Measurements from ENCODE around the gene RNFT2. TPM values are rescaled to one million over a fixed set of nuclear protein-coding genes. Genes with fewer than 3 reads are reported as not detected.

Gene RNFT2
- total RNA-seq, 1 donor from 2014 or later = 6.4 TPM

DNA sequence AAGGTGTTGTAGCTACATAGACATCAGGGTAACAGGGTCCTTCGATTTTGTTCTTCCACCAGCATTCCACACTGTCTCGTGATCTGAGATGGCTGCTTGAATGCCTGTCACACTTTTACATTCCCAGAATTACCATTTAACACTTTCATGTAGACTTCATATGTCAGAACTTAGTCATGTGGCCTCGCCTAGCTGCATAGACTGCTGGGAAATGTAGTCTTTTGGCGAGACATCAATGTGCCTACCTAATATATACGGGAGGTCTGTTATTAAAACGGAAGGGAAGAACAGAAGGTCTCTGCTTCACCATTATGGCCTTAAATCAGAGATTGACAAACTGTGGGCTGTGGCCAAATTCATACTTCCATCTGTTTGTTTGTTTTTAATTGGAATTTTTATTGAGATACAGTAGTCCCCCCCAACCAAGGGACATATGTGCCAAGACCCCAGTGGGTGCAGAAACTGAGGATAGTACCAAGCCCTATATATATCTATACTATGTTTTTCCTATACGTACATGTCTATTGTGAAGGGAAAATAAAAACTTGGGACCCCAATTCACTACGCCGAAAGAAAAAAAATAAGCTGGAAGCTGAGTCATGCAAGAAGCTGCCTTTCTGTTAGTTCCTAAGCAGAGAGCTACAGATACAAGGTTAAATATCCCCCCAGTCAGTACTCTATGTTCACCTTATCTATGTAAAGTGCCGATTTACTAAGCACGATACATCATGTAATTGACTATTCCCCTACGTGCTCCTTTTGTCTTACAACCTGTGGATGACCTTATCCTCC is 154.4 kb downstream of the RNFT2 start:
- H3K27me3 ChIP-seq = no peaks in the 10 kb centered on the region
- H3K4me1 ChIP-seq = no peaks in the 10 kb centered on the region
- no peak for DNase-seq (ENCODE audit: extremely low spot score in 2 of 2)
- no peaks in the 10 kb centered on the region for H3K9me3 ChIP-seq
- H3K36me3 ChIP-seq = no peaks in the 10 kb centered on the region
- intact Hi-C loops (cut with DNase I) = no loop called here
- no peak overlapping the region for H3K27ac ChIP-seq
- no peak overlapping the region for H3K4me3 ChIP-seq
- TF ChIP-seq, protein P1, sequence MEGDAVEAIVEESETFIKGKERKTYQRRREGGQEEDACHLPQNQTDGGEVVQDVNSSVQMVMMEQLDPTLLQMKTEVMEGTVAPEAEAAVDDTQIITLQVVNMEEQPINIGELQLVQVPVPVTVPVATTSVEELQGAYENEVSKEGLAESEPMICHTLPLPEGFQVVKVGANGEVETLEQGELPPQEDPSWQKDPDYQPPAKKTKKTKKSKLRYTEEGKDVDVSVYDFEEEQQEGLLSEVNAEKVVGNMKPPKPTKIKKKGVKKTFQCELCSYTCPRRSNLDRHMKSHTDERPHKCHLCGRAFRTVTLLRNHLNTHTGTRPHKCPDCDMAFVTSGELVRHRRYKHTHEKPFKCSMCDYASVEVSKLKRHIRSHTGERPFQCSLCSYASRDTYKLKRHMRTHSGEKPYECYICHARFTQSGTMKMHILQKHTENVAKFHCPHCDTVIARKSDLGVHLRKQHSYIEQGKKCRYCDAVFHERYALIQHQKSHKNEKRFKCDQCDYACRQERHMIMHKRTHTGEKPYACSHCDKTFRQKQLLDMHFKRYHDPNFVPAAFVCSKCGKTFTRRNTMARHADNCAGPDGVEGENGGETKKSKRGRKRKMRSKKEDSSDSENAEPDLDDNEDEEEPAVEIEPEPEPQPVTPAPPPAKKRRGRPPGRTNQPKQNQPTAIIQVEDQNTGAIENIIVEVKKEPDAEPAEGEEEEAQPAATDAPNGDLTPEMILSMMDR (IDR thresholded peaks at IDR 0.05) = no peak
- TF ChIP-seq POLR2A (IDR thresholded peaks at IDR 0.05) = no peak
- TF ChIP-seq POLR2AphosphoS5 (IDR thresholded peaks at IDR 0.05; ENCODE audit: insufficient read depth in 1 of 2, low read depth in 1 of 2) = no peak

DNA sequence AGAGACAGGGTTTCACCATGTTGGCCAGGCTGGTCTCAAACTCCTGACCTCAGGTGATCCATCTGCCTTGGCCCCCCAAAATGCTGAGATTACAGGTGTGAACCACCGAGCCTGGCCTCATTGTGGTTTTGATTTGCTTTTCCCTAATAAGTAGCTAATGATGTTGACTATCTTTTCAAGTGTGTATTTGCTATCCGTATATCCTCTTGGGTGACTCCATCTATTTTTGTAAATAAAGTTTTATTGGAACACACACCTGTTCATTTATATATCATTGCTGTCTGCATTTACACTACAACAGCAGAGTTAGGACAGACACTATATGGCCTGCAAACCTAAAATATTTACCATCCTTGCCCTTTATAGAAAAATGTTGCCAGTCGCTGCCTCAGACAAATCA is 156.8 kb downstream of the RNFT2 start:
- intact Hi-C loops (cut with DNase I) = no loop called here
- Histone ChIP-seq H3K4me1 (no peaks in the 10 kb centered on the region), H3K27me3 (no peaks in the 10 kb centered on the region), H3K36me3 (no peaks in the 10 kb centered on the region), H3K9me3 (no peaks in the 10 kb centered on the region), H3K27ac (no peak overlapping the region), H3K4me3 (no peak overlapping the region)
- DNase-seq (ENCODE audit: extremely low spot score in 2 of 2) = no peak
- no peak for TF ChIP-seq POLR2A (IDR thresholded peaks at IDR 0.05)
- TF ChIP-seq, protein P1 (IDR thresholded peaks at IDR 0.05) = no peak
- TF ChIP-seq POLR2AphosphoS5 (IDR thresholded peaks at IDR 0.05; ENCODE audit: insufficient read depth in 1 of 2, low read depth in 1 of 2) = no peak

DNA sequence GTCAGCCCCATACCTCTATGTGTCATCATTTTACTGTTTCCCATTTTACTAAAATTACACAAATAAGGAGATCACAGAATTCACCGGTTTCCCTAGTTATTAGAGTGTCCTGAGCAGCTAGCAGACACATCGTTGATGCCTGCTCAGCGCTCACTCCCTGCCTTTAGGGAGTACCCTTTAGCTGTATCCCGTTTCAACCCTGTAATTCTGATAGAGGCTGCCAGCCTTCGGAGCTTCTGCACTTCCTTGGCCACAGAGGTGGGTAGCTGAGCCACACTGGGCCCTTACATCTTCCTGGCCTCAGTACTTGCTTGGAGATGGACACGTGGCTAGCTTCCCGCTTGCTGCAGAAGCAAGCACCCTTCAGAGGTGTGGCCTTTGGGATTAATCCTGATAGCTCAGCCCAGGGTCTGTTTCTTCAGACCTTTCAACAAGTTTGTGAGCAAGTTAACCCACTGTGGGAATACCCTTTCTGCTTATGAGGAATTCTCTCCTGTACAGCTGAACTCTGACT is 158.4 kb downstream of the RNFT2 start:
- no peak for DNase-seq (ENCODE audit: extremely low spot score in 2 of 2)
- no peaks in the 10 kb centered on the region for H3K27me3 ChIP-seq
- H3K4me3 ChIP-seq = no peak overlapping the region
- H3K9me3 ChIP-seq = no peaks in the 10 kb centered on the region
- H3K36me3 ChIP-seq = no peaks in the 10 kb centered on the region
- H3K27ac ChIP-seq = no peak overlapping the region
- intact Hi-C loops (cut with DNase I) = no loop called here
- TF ChIP-seq POLR2AphosphoS5 (IDR thresholded peaks at IDR 0.05; ENCODE audit: insufficient read depth in 1 of 2, low read depth in 1 of 2) = no peak
- TF ChIP-seq POLR2A (IDR thresholded peaks at IDR 0.05) = no peak
- no peaks in the 10 kb centered on the region for H3K4me1 ChIP-seq

DNA sequence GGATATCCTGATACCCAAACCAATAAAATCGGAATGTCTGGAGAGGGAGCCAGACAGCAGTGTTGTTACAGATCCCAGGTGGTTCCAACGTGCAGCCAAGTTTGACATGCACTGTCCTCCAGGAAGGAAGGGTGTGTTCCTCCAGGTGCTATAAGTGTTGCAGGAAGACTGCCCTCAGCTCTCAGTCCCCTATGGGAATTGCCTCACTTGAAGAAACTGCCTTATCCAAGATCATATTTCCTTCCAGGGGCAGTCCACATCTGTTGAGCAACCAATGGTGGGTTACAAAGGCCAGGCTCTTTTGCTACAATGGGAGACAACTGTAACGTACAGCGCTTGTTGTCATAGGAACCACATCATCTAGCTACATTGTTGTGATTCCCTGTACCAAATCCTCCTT is 159.4 kb downstream of the RNFT2 start:
- H3K9me3 ChIP-seq = no peaks in the 10 kb centered on the region
- TF ChIP-seq, protein P1 (IDR thresholded peaks at IDR 0.05) = no peak
- TF ChIP-seq POLR2AphosphoS5 (IDR thresholded peaks at IDR 0.05; ENCODE audit: insufficient read depth in 1 of 2, low read depth in 1 of 2) (no peak), POLR2A (IDR thresholded peaks at IDR 0.05) (no peak)
- H3K36me3 ChIP-seq = no peaks in the 10 kb centered on the region
- no peaks in the 10 kb centered on the region for H3K27me3 ChIP-seq
- no peaks in the 10 kb centered on the region for H3K4me1 ChIP-seq
- H3K4me3 ChIP-seq = no peak overlapping the region
- intact Hi-C loops (cut with DNase I) = no loop called here
- no peak for DNase-seq (ENCODE audit: extremely low spot score in 2 of 2)
- no peak overlapping the region for H3K27ac ChIP-seq

DNA sequence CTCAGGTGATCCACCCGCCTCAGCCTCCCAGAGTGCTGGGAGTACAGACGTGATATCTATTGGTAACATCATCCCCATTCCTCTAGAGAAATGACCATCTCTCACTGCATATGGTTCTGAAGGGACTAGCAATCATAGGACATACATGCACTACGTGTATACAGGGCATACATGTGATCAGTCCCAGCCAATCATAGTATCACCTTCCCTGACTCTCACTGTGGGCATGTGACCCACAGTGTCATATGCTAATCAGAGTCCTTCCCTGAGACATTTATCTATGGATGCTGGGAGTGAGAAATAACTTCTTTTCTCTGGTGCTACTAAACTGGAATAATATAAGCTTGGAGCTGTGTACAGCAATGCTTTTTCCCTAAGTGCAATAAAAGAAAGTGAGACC is 160.6 kb downstream of the RNFT2 start:
- Histone ChIP-seq H3K4me3 (no peak overlapping the region), H3K4me1 (no peaks in the 10 kb centered on the region), H3K36me3 (no peaks in the 10 kb centered on the region), H3K27ac (no peak overlapping the region), H3K27me3 (no peaks in the 10 kb centered on the region), H3K9me3 (no peaks in the 10 kb centered on the region)
- TF ChIP-seq, protein P1 (IDR thresholded peaks at IDR 0.05) = no peak
- intact Hi-C loops (cut with DNase I) = no loop called here
- DNase-seq (ENCODE audit: extremely low spot score in 2 of 2) = no peak
